Liver (tissue), 9 donors: Measurements from ENCODE around the gene MEG3. TPM values are rescaled to one million over a fixed set of nuclear protein-coding genes. Genes with fewer than 3 reads are reported as not detected.

Experiments used
- DNase-seq: peaks from one replicate; pipeline ENCODE4 v3.0.0-alpha.2; 2017; ENCODE audit warnings: low spot score
- H3K27ac ChIP-seq, 2 donors: one replicate each; pipeline ENCODE4 v1.7.0; 2013; ENCODE audit warnings: inconsistent platforms in 2 of 2, low read length in 2 of 2, control low read depth in 1 of 2, low read depth in 1 of 2, mild to moderate bottlenecking in 1 of 2
- H3K27me3 ChIP-seq, 4 donors: one replicate each; pipeline versions ENCODE4 v1.6.1 to v1.7.0; 2013; ENCODE audit warnings: low read length in 3 of 4, inconsistent platforms in 1 of 4, mild to moderate bottlenecking in 1 of 4, moderate library complexity in 1 of 4; ENCODE audit not compliant: control insufficient read depth in 4 of 4, insufficient read depth in 4 of 4
- H3K36me3 ChIP-seq, 4 donors: one replicate each; pipeline versions ENCODE4 v1.6.1 to v1.7.0; 2013; ENCODE audit warnings: low read length in 3 of 4, mild to moderate bottlenecking in 3 of 4, low read depth in 1 of 4, moderate library complexity in 1 of 4; ENCODE audit not compliant: control insufficient read depth in 4 of 4, insufficient read depth in 3 of 4
- H3K4me1 ChIP-seq, 4 donors: one replicate each; pipeline versions ENCODE4 v1.6.1 to v1.7.0; 2013; ENCODE audit warnings: low read length in 3 of 4, mild to moderate bottlenecking in 3 of 4, moderate library complexity in 1 of 4; ENCODE audit not compliant: control insufficient read depth in 4 of 4, insufficient read depth in 4 of 4
- H3K4me3 ChIP-seq, 3 donors: one replicate each; pipeline versions ENCODE4 v1.6.1 to v1.7.0; 2013; ENCODE audit warnings: low read length in 3 of 3, control low read depth in 1 of 3, low read depth in 1 of 3, mild to moderate bottlenecking in 1 of 3
- H3K9ac ChIP-seq, 2 donors: one replicate each; pipeline ENCODE4 v1.7.0; 2013; ENCODE audit warnings: low read length in 2 of 2, mild to moderate bottlenecking in 2 of 2, moderate library complexity in 2 of 2, control low read depth in 1 of 2, low read depth in 1 of 2
- H3K9me3 ChIP-seq, 4 donors: one replicate each; pipeline versions ENCODE4 v1.6.1 to v1.7.0; 2013; ENCODE audit warnings: low read length in 3 of 4; ENCODE audit not compliant: control insufficient read depth in 4 of 4
- ATF3 ChIP-seq: IDR thresholded peaks from 2 replicates; pipeline ENCODE4 v1.6.1; 2016; ENCODE audit warnings: antibody characterized with exemption
- CTCF ChIP-seq: fragments of 150-350 bp; IDR thresholded peaks from 2 replicates; pipeline ENCODE4 v1.5.1; 2017; ENCODE audit warnings: improper control_type of control experiment, low read depth, low read length; ENCODE audit not compliant: missing input control
- FOXA1 ChIP-seq: IDR thresholded peaks from 2 replicates; pipeline ENCODE4 v1.6.1; 2016; ENCODE audit warnings: antibody characterized with exemption
- HNF4A ChIP-seq, 2 donors: conservative IDR thresholded peaks; 2 replicates each; pipeline ENCODE4 v1.6.1; 2016; ENCODE audit warnings: antibody characterized with exemption in 2 of 2, mild to moderate bottlenecking in 2 of 2
- HNF4G ChIP-seq: IDR thresholded peaks from 2 replicates; pipeline ENCODE4 v1.6.1; 2016; ENCODE audit warnings: antibody characterized with exemption
- JUND ChIP-seq, 2 donors: IDR thresholded peaks; 2 replicates each; pipeline ENCODE4 v1.6.1; 2016; ENCODE audit warnings: antibody characterized with exemption in 2 of 2
- MAX ChIP-seq: IDR thresholded peaks from 2 replicates; pipeline ENCODE4 v1.6.1; 2016; ENCODE audit warnings: antibody characterized with exemption
- NR2F2 ChIP-seq: IDR thresholded peaks from 2 replicates; pipeline ENCODE4 v1.6.1; 2016; ENCODE audit warnings: antibody characterized with exemption
- RAD21 ChIP-seq, 2 donors: IDR thresholded peaks; 2 replicates each; pipeline ENCODE4 v1.6.1; 2016; ENCODE audit warnings: antibody characterized with exemption in 2 of 2, mild to moderate bottlenecking in 2 of 2
- RXRA ChIP-seq, 2 donors: IDR thresholded peaks; 2 replicates each; pipeline ENCODE4 v1.6.1; 2017 to 2018; ENCODE audit warnings: antibody characterized with exemption in 2 of 2, mild to moderate bottlenecking in 1 of 2
- SP1 ChIP-seq: IDR thresholded peaks from 2 replicates; pipeline ENCODE4 v1.6.1; 2018; ENCODE audit warnings: antibody characterized with exemption, mild to moderate bottlenecking
- TAF1 ChIP-seq: conservative IDR thresholded peaks from 2 replicates; pipeline ENCODE4 v1.6.1; 2016; ENCODE audit warnings: antibody characterized with exemption, mild to moderate bottlenecking
- YY1 ChIP-seq: IDR thresholded peaks from 2 replicates; pipeline ENCODE4 v1.6.1; 2016; ENCODE audit warnings: antibody characterized with exemption, mild to moderate bottlenecking
- ZBTB33 ChIP-seq: IDR thresholded peaks from 2 replicates; pipeline ENCODE4 v1.6.1; 2016; ENCODE audit warnings: antibody characterized with exemption
- WGBS: extraction: QIAGEN DNeasy Blood & Tissue Kit; methylation state at CpG from one replicate; pipeline ENCODE4 v1.1.7; 2013; 5-methylcytosine and 5-hydroxymethylcytosine counted together
- polyA plus RNA-seq, 2 donors: library from polyadenylated mRNA; stranded (reverse) in 1 of 2; unstranded in 1 of 2; fragments of 200-250 nt in 1 of 2; fragments of >200 nt in 1 of 2; fragmentation: Nextera tagmentation in 1 of 2; extraction: Ambion mirVana in 1 of 2; gene quantifications; one replicate each; pipeline versions ENCODE4 v1.2.1 to v1.2.3, GENCODE V29; 2013 to 2015
- total RNA-seq, 2 donors: library from RNA; depleted of rRNA; stranded (reverse); fragments of >200 nt; gene quantifications; one replicate each; pipeline ENCODE4 v1.2.3, GENCODE V29; 2014
- donor health status: healthy.
- donor health status: healthy.
- donor health status: healthy.
- donor health status: healthy.
- donor health status: healthy.

MEG3 gene
- total and polyA plus RNA-seq, 4 donors: 12.3 to 485 (median 23.1) TPM

GRCh38 chr14:100901391-100902183 lies 75.7 kb downstream of the MEG3 start:
- H3K4me1 ChIP-seq: peaks cover 0 to 3% (median 2%) of the 10 kb centered on the region in 4 donors
- H3K27me3 ChIP-seq: peaks cover 0 to 15% (median 1%) of the 10 kb centered on the region in 4 donors
- no peak overlapping the region for H3K27ac ChIP-seq
- no peaks in the 10 kb centered on the region for H3K9me3 ChIP-seq
- H3K36me3 ChIP-seq: no peaks in the 10 kb centered on the region
- no peak for TF ChIP-seq SP1
- TF ChIP-seq TAF1: no peak
- TF ChIP-seq ATF3: no peak
- TF ChIP-seq RXRA (IDR thresholded peaks at IDR 0.05): no peak
- no peak for TF ChIP-seq RAD21 (IDR thresholded peaks at IDR 0.05)
- no peak for TF ChIP-seq NR2F2
- H3K4me3 ChIP-seq: no peak overlapping the region
- no peak overlapping the region for H3K9ac ChIP-seq
- 89% methylated on average over 12 of the region's 12 CpGs for WGBS
- no peak for DNase-seq

- 76% methylated on average over 18 of the region's 18 CpGs for WGBS
- H3K27ac ChIP-seq: no peak overlapping the region
- no peak for TF ChIP-seq FOXA1
- no peak for TF ChIP-seq JUND (IDR thresholded peaks at IDR 0.05)
- no peak for TF ChIP-seq ATF3
- TF ChIP-seq HNF4G: no peak
- TF ChIP-seq MAX: no peak
- no peak overlapping the region for H3K4me3 ChIP-seq
- no peaks in the 10 kb centered on the region for H3K9me3 ChIP-seq
- H3K27me3 ChIP-seq: peaks cover 0 to 18% (median 1%) of the 10 kb centered on the region in 4 donors
- no peaks in the 10 kb centered on the region for H3K36me3 ChIP-seq
- DNase-seq: no peak
- H3K4me1 ChIP-seq: peaks cover 0 to 3% (median 2%) of the 10 kb centered on the region in 4 donors
- no peak overlapping the region for H3K9ac ChIP-seq
Measured at GRCh38 chr14:100902295-100903133, 76.6 kb downstream of the MEG3 start.

- no peak overlapping the region for H3K4me3 ChIP-seq
- H3K27me3 ChIP-seq: peaks cover 0 to 18% (median 1%) of the 10 kb centered on the region in 4 donors
- DNase-seq: no peak
- WGBS: 87% methylated on average over 10 of the region's 10 CpGs
- H3K9ac ChIP-seq: no peak overlapping the region
- TF ChIP-seq RXRA (IDR thresholded peaks at IDR 0.05) (no peak), RAD21 (IDR thresholded peaks at IDR 0.05) (no peak), TAF1 (no peak), YY1 (no peak), SP1 (no peak), CTCF (no peak), NR2F2 (no peak), ZBTB33 (no peak), HNF4A (conservative IDR thresholded peaks at IDR 0.05) (no peak), JUND (IDR thresholded peaks at IDR 0.05) (no peak)
- H3K36me3 ChIP-seq: no peaks in the 10 kb centered on the region
- H3K4me1 ChIP-seq: peaks cover 0 to 3% (median 2%) of the 10 kb centered on the region in 4 donors
- no peaks in the 10 kb centered on the region for H3K9me3 ChIP-seq
- H3K27ac ChIP-seq: no peak overlapping the region
Measured at GRCh38 chr14:100903134-100903468, 77.2 kb downstream of the MEG3 start.
